HL-60 (cell line): Measurements from ENCODE around the gene SARDH.

Experiments used
- DNase-seq, 2 experiments: peaks; one replicate each; pipeline ENCODE4 v3.0.0-alpha.2; 2010 to 2020; ENCODE audit warnings: low read depth in 1 of 2, low spot score in 1 of 2
- H3K27ac ChIP-seq: fragments of 250-450 bp; sonication (Bioruptor Pico); replicated peaks from 2 replicates; pipeline ENCODE4 v1.5.1; 2020; ENCODE audit warnings: mild to moderate bottlenecking, moderate library complexity
- H3K27me3 ChIP-seq: fragments of 250-450 bp; sonication (Bioruptor Pico); 2 replicates; pipeline ENCODE4 v1.5.1; 2021; ENCODE audit warnings: mild to moderate bottlenecking, moderate library complexity; ENCODE audit not compliant: insufficient read depth, poor library complexity, severe bottlenecking
- H3K4me3 ChIP-seq: replicated peaks from 2 replicates; pipeline ENCODE4 v1.5.1; 2011; ENCODE audit warnings: mild to moderate bottlenecking, control low read depth, low read length; ENCODE audit not compliant: insufficient read depth
- CTCF ChIP-seq: IDR thresholded peaks from one replicate; pipeline ENCODE4 v1.5.1; 2011; ENCODE audit warnings: low read length, control low read depth, inconsistent platforms; ENCODE audit not compliant: insufficient read depth
- GABPA ChIP-seq: IDR thresholded peaks from 2 replicates; pipeline ENCODE4 v1.6.1; 2012; ENCODE audit warnings: low read depth
- POLR2AphosphoS5 ChIP-seq: IDR thresholded peaks from 2 replicates; pipeline ENCODE4 v1.6.1; 2012; ENCODE audit warnings: low read depth
- REST ChIP-seq: IDR thresholded peaks from 2 replicates; pipeline ENCODE4 v1.6.1; 2012; ENCODE audit warnings: low read depth; ENCODE audit not compliant: insufficient replicate concordance
- SPI1 ChIP-seq: IDR thresholded peaks from 2 replicates; pipeline ENCODE4 v1.6.1; 2012; ENCODE audit warnings: low read depth, mild to moderate bottlenecking, borderline replicate concordance

SARDH gene

GRCh38 chr9:133711428-133712220 is 26.5 kb downstream of the SARDH start:
- Histone ChIP-seq H3K4me3 (no peak overlapping the region), H3K27ac (no peak overlapping the region), H3K27me3 (no peaks in the 10 kb centered on the region)
- no peak for DNase-seq
- TF ChIP-seq REST, result no peak
- TF ChIP-seq SPI1, result no peak
- TF ChIP-seq CTCF, result no peak
- no peak for TF ChIP-seq GABPA
- TF ChIP-seq POLR2AphosphoS5, result no peak

GRCh38 chr9:133710661-133711427 is 27.3 kb downstream of the SARDH start:
- no peaks in the 10 kb centered on the region for H3K27me3 ChIP-seq
- no peak for DNase-seq
- no peak overlapping the region for H3K27ac ChIP-seq
- TF ChIP-seq REST (no peak), GABPA (no peak), POLR2AphosphoS5 (no peak), SPI1 (no peak), CTCF (no peak)
- no peak overlapping the region for H3K4me3 ChIP-seq

- Histone ChIP-seq H3K4me3 (no peak overlapping the region), H3K27ac (no peak overlapping the region), H3K27me3 (no peaks in the 10 kb centered on the region)
- DNase-seq, result no peak
- no peak for TF ChIP-seq SPI1
- no peak for TF ChIP-seq GABPA
- no peak for TF ChIP-seq CTCF
- TF ChIP-seq POLR2AphosphoS5, result no peak
- no peak for TF ChIP-seq REST
Measured at GRCh38 chr9:133709691-133710571, 28.2 kb downstream of the SARDH start.
